Panc1 (cell line): ENCODE results near the gene GID8.

ENCODE experiments used
- POLR2AphosphoS5 ChIP-seq: IDR thresholded peaks from 2 replicates; pipeline ENCODE4 v1.6.1; 2012; ENCODE audit warnings: mild to moderate bottlenecking, low read depth, low read length, moderate library complexity
- TCF7L2 ChIP-seq: IDR thresholded peaks from 2 replicates; pipeline ENCODE4 v1.6.1; 2011; ENCODE audit warnings: mild to moderate bottlenecking, low read depth, low read length, inconsistent platforms
- TF ChIP-seq, protein P1 (sequence below): fragments of 450-650 bp; IDR thresholded peaks from 2 replicates; pipeline ENCODE4 v1.5.1; 2017; ENCODE audit warnings: mild to moderate bottlenecking

DNA sequence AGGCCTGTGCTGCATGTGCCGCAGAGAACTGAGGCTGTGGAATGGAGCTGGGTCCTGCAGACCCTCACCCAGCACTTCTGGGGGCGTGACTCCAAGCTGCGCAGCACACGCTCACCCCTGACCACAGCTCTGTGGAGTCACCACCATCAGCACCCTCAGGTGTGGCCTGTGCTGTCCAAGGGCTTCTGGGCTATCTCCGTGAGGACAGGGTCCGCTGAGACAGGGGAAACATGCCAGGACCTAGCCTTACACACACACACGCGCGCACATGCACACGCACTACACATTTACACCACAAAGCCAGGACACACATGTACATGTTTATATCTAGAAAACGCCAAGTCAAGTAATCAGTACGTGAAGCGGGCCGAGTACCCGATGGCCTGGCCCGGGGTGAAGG lies 49.5 kb upstream of the GID8 start:
- TF ChIP-seq, protein P1, sequence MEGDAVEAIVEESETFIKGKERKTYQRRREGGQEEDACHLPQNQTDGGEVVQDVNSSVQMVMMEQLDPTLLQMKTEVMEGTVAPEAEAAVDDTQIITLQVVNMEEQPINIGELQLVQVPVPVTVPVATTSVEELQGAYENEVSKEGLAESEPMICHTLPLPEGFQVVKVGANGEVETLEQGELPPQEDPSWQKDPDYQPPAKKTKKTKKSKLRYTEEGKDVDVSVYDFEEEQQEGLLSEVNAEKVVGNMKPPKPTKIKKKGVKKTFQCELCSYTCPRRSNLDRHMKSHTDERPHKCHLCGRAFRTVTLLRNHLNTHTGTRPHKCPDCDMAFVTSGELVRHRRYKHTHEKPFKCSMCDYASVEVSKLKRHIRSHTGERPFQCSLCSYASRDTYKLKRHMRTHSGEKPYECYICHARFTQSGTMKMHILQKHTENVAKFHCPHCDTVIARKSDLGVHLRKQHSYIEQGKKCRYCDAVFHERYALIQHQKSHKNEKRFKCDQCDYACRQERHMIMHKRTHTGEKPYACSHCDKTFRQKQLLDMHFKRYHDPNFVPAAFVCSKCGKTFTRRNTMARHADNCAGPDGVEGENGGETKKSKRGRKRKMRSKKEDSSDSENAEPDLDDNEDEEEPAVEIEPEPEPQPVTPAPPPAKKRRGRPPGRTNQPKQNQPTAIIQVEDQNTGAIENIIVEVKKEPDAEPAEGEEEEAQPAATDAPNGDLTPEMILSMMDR: no peak
- no peak for TF ChIP-seq POLR2AphosphoS5
- TF ChIP-seq TCF7L2: no peak
